ENCODE results near the gene FHIT.

- TF ChIP-seq GATA2 (IDR thresholded peaks at IDR 0.05; ENCODE audit: low read depth, low read length) (no peak), GATA3 (IDR thresholded peaks at IDR 0.05; ENCODE audit: low read depth, low read length) (no peak)
These were observed 1352.2 kb downstream of the FHIT start for GRCh38 chr3:59899061-59899460.

Data from SH-SY5Y (cell line).